Panc1 (cell line): Measurements from ENCODE around the gene MGAT4A. TPM values are rescaled to one million over a fixed set of nuclear protein-coding genes. Genes with fewer than 3 reads are reported as not detected.

Source experiments
- ATAC-seq: fragments of 200-7000 bp; cut with Tn5 transposase; 2 replicates; pipeline ENCODE4 v1.9.1; 2020; ENCODE audit warnings: mild to moderate bottlenecking, moderate library complexity
- BruUV-seq: library from RNA; stranded (reverse); fragments of 400-500 nt; replicated peaks from 2 replicates; lab custom pipeline; 2021; lab: Mats Ljungman, UMichigan
- CTCF ChIA-PET: fragments of 300-600 bp; sonication (Branson Sonifier 250); formaldehyde crosslinking; loops from one replicate; lab custom pipeline; 2022; ENCODE audit warnings: antibody characterized with exemption; lab: Charles Lee
- POLR2A ChIA-PET: fragments of 300-600 bp; sonication (Branson Sonifier 250); formaldehyde crosslinking; loops from one replicate; lab custom pipeline; 2022; ENCODE audit warnings: antibody characterized with exemption; lab: Charles Lee
- DNase-seq: peaks from one replicate; pipeline ENCODE4 v3.0.0-alpha.2; 2010; ENCODE audit warnings: low read depth, low spot score
- H3K27ac ChIP-seq: 2 replicates; pipeline ENCODE4 v1.5.1; 2011; ENCODE audit warnings: mild to moderate bottlenecking, low read length, inconsistent platforms
- H3K27me3 ChIP-seq: fragments of 200-500 bp; sonication (Bioruptor generic); 2 replicates; pipeline ENCODE4 v1.6.0; 2014; ENCODE audit warnings: low read length, inconsistent platforms; ENCODE audit not compliant: control insufficient read depth, insufficient read depth
- H3K36me3 ChIP-seq: fragments of 200-500 bp; sonication (Bioruptor generic); 2 replicates; pipeline ENCODE4 v1.5.1; 2014; ENCODE audit warnings: inconsistent platforms, mild to moderate bottlenecking, low read length, moderate library complexity; ENCODE audit not compliant: control insufficient read depth, insufficient read depth
- H3K4me1 ChIP-seq: 2 replicates; pipeline ENCODE4 v1.5.1; 2011; ENCODE audit warnings: inconsistent platforms, mild to moderate bottlenecking, low read length, moderate library complexity; ENCODE audit not compliant: control insufficient read depth, insufficient read depth
- H3K4me3 ChIP-seq, 2 experiments: 2 replicates each; pipeline ENCODE4 v1.5.1; 2011 to 2012; ENCODE audit warnings: low read depth in 2 of 2, low read length in 2 of 2, mild to moderate bottlenecking in 2 of 2, inconsistent platforms in 1 of 2, moderate library complexity in 1 of 2
- H3K9me3 ChIP-seq: fragments of 200-500 bp; sonication (Bioruptor generic); 2 replicates; pipeline ENCODE4 v1.5.1; 2014; ENCODE audit warnings: low read depth, mild to moderate bottlenecking, inconsistent platforms, low read length, moderate library complexity; ENCODE audit not compliant: control insufficient read depth, insufficient read depth
- POLR2AphosphoS5 ChIP-seq: IDR thresholded peaks from 2 replicates; pipeline ENCODE4 v1.6.1; 2012; ENCODE audit warnings: mild to moderate bottlenecking, low read depth, low read length, moderate library complexity
- REST ChIP-seq, 2 experiments: IDR thresholded peaks; 2 replicates each; pipeline ENCODE4 v1.6.1; 2011 to 2012; ENCODE audit warnings: low read depth in 2 of 2, control low read depth in 1 of 2, low read length in 1 of 2, mild to moderate bottlenecking in 1 of 2, moderate library complexity in 1 of 2; ENCODE audit not compliant: insufficient read depth in 1 of 2
- SIN3A ChIP-seq: IDR thresholded peaks from 2 replicates; pipeline ENCODE4 v1.6.1; 2012; ENCODE audit warnings: low read depth, mild to moderate bottlenecking, low read length, moderate library complexity, borderline replicate concordance; ENCODE audit not compliant: insufficient read depth
- TCF7L2 ChIP-seq: IDR thresholded peaks from 2 replicates; pipeline ENCODE4 v1.6.1; 2011; ENCODE audit warnings: mild to moderate bottlenecking, low read depth, low read length, inconsistent platforms
- in situ Hi-C: cut with HindIII; loops from 2 replicates; pipeline ENCODE4 v1.10.0; 2016; ENCODE audit warnings: low sequenced_read_pairs, low pct_unique_long_range_greater_than_20kb
- intact Hi-C: fragments of 100-400 bp; cut with micrococcal nuclease; formaldehyde crosslinking; loops from one replicate; pipeline ENCODE4 v1.10.0; 2022; ENCODE audit not compliant: unreplicated experiment
- total RNA-seq: library from RNA; stranded (reverse); gene quantifications from one replicate; pipeline ENCODE4 v1.2.1, GENCODE V29; 2021; ENCODE audit not compliant: unreplicated experiment
- TF ChIP-seq, protein P1 (sequence below): fragments of 450-650 bp; IDR thresholded peaks from 2 replicates; pipeline ENCODE4 v1.5.1; 2017; ENCODE audit warnings: mild to moderate bottlenecking

The MGAT4A gene
- total RNA-seq, 1 experiment from 2014 or later = 4.4 TPM

GRCh38 chr2:98734823-98735260, 3.9 kb upstream of the MGAT4A start:
- Histone ChIP-seq H3K36me3 (no peaks in the 10 kb centered on the region), H3K4me1 (peaks cover under 1% of the 10 kb centered on the region; the same call in 1 of the 2 replicates), H3K27me3 (peaks cover 14% of the 10 kb centered on the region), H3K4me3 (no peak overlapping the region), H3K9me3 (no peaks in the 10 kb centered on the region), H3K27ac (no peak overlapping the region)
- intact Hi-C loops (no loop called here), in situ Hi-C loops (no loop called here)
- ChIA-PET CTCF (no interaction called here), POLR2A (no interaction called here)
- no peak for DNase-seq
- TF ChIP-seq REST (IDR thresholded peaks at IDR 0.05; ENCODE audit: insufficient read depth in 1 of 2, low read depth in 2 of 2, low read length in 1 of 2) = no peak
- BruUV-seq = no TSS peak
- ATAC-seq = no peak

- Histone ChIP-seq H3K9me3 (no peaks in the 10 kb centered on the region), H3K36me3 (no peaks in the 10 kb centered on the region), H3K27me3 (peaks cover 21% of the 10 kb centered on the region), H3K27ac (no peak overlapping the region), H3K4me1 (peaks cover 4% of the 10 kb centered on the region; the same call in 1 of the 2 replicates), H3K4me3 (no peak overlapping the region)
- in situ Hi-C loops = no loop called here
- CTCF ChIA-PET = no interaction called here
- no peak for TF ChIP-seq REST (IDR thresholded peaks at IDR 0.05; ENCODE audit: insufficient read depth in 1 of 2, low read depth in 2 of 2, low read length in 1 of 2)
- TF ChIP-seq POLR2AphosphoS5 = no peak
- TF ChIP-seq, protein P1, sequence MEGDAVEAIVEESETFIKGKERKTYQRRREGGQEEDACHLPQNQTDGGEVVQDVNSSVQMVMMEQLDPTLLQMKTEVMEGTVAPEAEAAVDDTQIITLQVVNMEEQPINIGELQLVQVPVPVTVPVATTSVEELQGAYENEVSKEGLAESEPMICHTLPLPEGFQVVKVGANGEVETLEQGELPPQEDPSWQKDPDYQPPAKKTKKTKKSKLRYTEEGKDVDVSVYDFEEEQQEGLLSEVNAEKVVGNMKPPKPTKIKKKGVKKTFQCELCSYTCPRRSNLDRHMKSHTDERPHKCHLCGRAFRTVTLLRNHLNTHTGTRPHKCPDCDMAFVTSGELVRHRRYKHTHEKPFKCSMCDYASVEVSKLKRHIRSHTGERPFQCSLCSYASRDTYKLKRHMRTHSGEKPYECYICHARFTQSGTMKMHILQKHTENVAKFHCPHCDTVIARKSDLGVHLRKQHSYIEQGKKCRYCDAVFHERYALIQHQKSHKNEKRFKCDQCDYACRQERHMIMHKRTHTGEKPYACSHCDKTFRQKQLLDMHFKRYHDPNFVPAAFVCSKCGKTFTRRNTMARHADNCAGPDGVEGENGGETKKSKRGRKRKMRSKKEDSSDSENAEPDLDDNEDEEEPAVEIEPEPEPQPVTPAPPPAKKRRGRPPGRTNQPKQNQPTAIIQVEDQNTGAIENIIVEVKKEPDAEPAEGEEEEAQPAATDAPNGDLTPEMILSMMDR = no peak
- no peak for TF ChIP-seq TCF7L2
- TF ChIP-seq SIN3A = no peak
- POLR2A ChIA-PET = no interaction called here
- intact Hi-C loops = no loop called here
- no TSS peak for BruUV-seq
- DNase-seq (no peak), ATAC-seq (no peak)
Measured at GRCh38 chr2:98734162-98734561, 3.2 kb upstream of the MGAT4A start.
